A673 (cell line): ENCODE measurements around the gene HDAC4.
A peak's percentile ranks its signal among the peaks of the same experiment; 100 is the strongest.

Experiments
- EZH2 ChIP-seq: fragments of 200-600 bp; sonication (generic); IDR thresholded peaks from 2 replicates; pipeline ENCODE4 v1.6.1; 2017; ENCODE audit warnings: borderline replicate concordance, low read depth, mild to moderate bottlenecking, mixed read lengths, antibody characterized with exemption, low read length; ENCODE audit not compliant: poor library complexity, severe bottlenecking
- TF ChIP-seq, protein P1 (sequence below): fragments of 300-800, 200-600 bp; sonication (generic); conservative IDR thresholded peaks from 2 replicates; pipeline ENCODE4 v1.5.1; 2017; ENCODE audit warnings: low read depth, mild to moderate bottlenecking, antibody characterized with exemption, low read length, moderate library complexity, mixed read lengths

DNA sequence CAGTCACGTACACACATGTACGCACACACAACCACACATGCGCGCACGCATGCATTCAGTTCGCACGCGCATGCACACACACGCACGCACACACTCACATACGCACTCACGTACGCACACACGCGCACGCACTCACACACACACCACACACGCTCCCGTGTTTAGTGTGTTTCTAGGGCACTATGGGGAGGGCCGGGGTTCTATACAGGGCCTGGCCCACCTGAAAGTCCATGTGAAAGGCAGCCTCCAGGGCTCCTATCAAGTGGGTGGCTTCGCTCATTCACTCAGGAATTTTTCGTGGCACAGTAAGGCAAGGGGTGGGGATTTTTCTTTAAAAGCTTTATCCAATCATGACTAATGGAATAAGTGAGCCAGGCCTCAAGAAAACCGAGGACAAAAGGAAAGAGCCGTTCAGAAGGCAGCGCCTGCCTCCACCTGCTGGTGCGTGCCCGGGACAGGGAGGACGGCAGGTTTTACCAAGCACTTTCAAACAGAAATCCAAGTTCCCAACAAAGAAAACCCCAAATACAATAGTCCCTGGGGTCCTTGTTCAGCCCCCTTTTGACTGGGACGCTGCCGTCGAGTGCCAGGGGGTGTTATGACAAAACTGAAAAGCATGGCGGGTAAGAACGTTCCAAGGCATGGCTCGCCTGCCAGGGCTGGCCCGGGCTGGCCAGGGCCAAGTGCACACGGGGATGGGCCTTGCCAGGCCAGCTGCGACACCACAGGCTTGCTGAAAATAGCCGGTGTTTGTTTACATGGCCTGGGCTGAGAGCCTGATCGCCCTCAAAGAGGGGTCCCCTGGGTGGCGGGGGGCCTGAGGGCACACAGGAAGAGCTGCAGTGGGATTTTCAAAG lies 110.0 kb downstream of the HDAC4 start:
- TF ChIP-seq, protein P1, sequence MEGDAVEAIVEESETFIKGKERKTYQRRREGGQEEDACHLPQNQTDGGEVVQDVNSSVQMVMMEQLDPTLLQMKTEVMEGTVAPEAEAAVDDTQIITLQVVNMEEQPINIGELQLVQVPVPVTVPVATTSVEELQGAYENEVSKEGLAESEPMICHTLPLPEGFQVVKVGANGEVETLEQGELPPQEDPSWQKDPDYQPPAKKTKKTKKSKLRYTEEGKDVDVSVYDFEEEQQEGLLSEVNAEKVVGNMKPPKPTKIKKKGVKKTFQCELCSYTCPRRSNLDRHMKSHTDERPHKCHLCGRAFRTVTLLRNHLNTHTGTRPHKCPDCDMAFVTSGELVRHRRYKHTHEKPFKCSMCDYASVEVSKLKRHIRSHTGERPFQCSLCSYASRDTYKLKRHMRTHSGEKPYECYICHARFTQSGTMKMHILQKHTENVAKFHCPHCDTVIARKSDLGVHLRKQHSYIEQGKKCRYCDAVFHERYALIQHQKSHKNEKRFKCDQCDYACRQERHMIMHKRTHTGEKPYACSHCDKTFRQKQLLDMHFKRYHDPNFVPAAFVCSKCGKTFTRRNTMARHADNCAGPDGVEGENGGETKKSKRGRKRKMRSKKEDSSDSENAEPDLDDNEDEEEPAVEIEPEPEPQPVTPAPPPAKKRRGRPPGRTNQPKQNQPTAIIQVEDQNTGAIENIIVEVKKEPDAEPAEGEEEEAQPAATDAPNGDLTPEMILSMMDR: peak; percentile 52
- no peak for TF ChIP-seq EZH2
